ENCODE results near the gene TMPRSS13. TPM values are rescaled to one million over a fixed set of nuclear protein-coding genes. Genes with fewer than 3 reads are reported as not detected.

Gene TMPRSS13
- total RNA-seq, 1 donor from 2014 or later: not detected

DNA sequence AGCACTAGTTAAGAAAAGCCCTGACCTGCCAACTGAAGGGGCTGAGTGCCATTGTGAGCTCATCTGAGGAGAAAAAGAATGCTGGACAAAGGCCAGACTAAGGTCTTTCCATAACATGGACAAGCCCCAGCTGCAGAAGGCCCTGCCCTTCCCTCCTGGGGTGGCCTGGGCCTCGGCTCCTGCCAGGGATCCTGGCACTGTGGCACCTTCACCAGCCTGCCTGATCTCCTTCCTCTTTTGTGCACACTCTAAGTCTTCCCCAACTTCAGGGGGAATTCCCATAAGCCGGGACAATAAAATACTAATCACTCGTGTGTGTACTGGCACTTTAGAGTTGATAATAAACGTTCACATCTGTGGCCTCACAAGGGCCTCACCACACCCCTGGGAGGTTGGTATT is 9.9 kb downstream of the TMPRSS13 start:
- TF ChIP-seq, protein P1, sequence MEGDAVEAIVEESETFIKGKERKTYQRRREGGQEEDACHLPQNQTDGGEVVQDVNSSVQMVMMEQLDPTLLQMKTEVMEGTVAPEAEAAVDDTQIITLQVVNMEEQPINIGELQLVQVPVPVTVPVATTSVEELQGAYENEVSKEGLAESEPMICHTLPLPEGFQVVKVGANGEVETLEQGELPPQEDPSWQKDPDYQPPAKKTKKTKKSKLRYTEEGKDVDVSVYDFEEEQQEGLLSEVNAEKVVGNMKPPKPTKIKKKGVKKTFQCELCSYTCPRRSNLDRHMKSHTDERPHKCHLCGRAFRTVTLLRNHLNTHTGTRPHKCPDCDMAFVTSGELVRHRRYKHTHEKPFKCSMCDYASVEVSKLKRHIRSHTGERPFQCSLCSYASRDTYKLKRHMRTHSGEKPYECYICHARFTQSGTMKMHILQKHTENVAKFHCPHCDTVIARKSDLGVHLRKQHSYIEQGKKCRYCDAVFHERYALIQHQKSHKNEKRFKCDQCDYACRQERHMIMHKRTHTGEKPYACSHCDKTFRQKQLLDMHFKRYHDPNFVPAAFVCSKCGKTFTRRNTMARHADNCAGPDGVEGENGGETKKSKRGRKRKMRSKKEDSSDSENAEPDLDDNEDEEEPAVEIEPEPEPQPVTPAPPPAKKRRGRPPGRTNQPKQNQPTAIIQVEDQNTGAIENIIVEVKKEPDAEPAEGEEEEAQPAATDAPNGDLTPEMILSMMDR (IDR thresholded peaks at IDR 0.05): no peak
- H3K36me3 Mint-ChIP-seq (ENCODE audit: unreplicated experiment): no peaks in the 10 kb centered on the region
- H3K4me1 Mint-ChIP-seq (ENCODE audit: unreplicated experiment): no peaks in the 10 kb centered on the region
- no peaks in the 10 kb centered on the region for H3K9me3 Mint-ChIP-seq (ENCODE audit: unreplicated experiment)
- no peak overlapping the region for H3K4me3 Mint-ChIP-seq (ENCODE audit: unreplicated experiment)
- H3K27me3 Mint-ChIP-seq (ENCODE audit: unreplicated experiment): peaks cover 16% of the 10 kb centered on the region
- H3K27ac Mint-ChIP-seq (ENCODE audit: unreplicated experiment): no peak overlapping the region
- no peak for DNase-seq (ENCODE audit: extremely low spot score, unreplicated experiment)

DNA sequence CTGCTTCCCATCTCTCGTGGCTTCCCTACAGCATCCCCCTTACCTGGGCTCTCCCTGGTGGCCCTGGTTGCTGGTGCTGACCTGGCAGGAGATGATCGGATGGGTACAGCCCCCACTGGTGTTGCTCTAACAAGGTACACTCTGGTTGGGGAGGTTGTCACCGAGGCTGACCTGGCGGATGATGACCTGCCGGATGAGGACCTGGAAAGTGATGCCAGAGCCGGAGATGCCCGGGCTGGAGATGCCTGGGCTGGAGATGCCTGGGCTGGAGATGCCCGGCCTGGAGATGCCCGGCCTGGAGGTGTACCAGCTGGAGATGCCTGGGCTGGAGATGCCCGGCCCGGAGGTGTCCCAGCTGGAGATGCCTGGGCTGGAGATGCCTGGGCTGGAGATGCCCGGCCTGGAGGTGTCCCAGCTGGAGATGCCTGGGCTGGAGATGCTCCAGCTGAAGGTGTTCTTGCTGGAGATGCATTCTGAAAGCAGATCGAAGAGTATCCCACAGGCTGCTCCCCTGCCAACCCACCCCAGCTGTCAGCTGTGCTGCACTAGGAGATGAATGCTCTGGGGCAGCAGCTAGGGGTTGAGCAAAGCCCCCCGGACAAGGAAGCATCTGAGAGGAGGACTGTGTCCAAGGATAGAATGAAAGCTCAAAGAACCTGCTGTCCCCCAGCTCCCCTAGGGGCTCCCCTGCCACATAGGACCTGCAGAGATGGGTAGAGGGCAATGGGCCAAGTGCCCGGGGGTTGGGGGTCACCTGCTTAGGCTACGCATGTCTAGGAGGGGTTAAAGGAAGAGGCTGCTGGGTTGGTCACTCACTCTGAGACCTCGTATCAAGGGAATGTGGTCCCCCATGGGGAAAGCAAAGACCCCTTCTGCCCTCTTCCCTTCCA is 10.6 kb downstream of the TMPRSS13 start:
- peaks cover 22% of the 10 kb centered on the region for H3K27me3 Mint-ChIP-seq (ENCODE audit: unreplicated experiment)
- H3K9me3 Mint-ChIP-seq (ENCODE audit: unreplicated experiment): no peaks in the 10 kb centered on the region
- H3K4me3 Mint-ChIP-seq (ENCODE audit: unreplicated experiment): no peak overlapping the region
- no peak for DNase-seq (ENCODE audit: extremely low spot score, unreplicated experiment)
- TF ChIP-seq, protein P1 (IDR thresholded peaks at IDR 0.05): no peak
- H3K36me3 Mint-ChIP-seq (ENCODE audit: unreplicated experiment): no peaks in the 10 kb centered on the region
- H3K27ac Mint-ChIP-seq (ENCODE audit: unreplicated experiment): no peak overlapping the region
- no peaks in the 10 kb centered on the region for H3K4me1 Mint-ChIP-seq (ENCODE audit: unreplicated experiment)

DNA sequence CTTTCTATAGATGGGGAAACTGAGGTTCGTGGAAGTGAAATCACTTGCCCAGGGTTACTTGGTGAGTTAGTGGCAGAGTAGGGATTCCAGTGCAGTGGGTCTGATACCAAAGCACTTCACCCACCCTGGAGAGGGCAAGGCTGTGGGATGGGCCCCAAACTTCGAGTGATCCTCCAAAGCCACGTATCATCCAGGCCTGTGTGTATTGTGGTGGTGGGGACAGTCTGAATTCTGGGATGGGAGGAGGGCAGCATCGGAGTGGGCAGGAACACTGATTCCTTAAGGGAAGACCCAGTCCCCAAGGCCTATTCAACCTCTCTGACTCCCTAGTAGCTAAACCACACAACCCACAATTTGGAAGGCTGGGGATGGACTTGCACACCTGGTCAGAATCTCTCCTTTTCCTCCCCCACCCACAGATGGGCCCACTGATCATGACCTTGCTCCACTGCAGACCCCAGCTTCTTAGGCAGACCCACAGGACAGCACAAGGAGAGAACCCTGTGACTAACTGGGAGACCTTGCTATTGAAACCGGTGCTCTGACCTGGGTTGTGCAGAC is 11.5 kb downstream of the TMPRSS13 start:
- Mint-ChIP-seq H3K36me3 (ENCODE audit: unreplicated experiment) (no peaks in the 10 kb centered on the region), H3K27me3 (ENCODE audit: unreplicated experiment) (peaks cover 31% of the 10 kb centered on the region), H3K27ac (ENCODE audit: unreplicated experiment) (no peak overlapping the region), H3K9me3 (ENCODE audit: unreplicated experiment) (no peaks in the 10 kb centered on the region), H3K4me1 (ENCODE audit: unreplicated experiment) (no peaks in the 10 kb centered on the region), H3K4me3 (ENCODE audit: unreplicated experiment) (no peak overlapping the region)
- TF ChIP-seq, protein P1 (IDR thresholded peaks at IDR 0.05): no peak
- DNase-seq (ENCODE audit: extremely low spot score, unreplicated experiment): no peak

DNA sequence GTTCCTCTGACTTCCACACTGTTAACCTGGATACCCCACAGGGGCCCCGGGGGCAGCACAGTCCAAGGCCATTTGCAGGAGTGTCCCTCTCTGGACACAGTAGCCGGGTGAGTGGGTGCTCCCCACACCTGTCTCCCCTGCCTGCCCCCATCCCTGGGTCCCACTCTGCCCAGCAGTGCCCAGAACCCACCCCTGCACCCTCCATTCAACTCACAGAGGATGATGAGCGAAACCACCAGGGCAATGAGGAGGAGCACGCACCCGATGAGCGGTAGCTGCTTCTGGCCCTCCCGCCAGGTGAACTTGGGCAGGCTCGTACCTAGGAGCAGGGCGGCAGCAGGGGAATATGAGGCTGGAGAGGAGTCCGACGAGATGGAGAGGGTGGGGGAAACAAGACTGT is 12.2 kb downstream of the TMPRSS13 start:
- Mint-ChIP-seq H3K36me3 (ENCODE audit: unreplicated experiment) (no peaks in the 10 kb centered on the region), H3K27ac (ENCODE audit: unreplicated experiment) (no peak overlapping the region), H3K4me1 (ENCODE audit: unreplicated experiment) (no peaks in the 10 kb centered on the region), H3K27me3 (ENCODE audit: unreplicated experiment) (peaks cover 38% of the 10 kb centered on the region), H3K9me3 (ENCODE audit: unreplicated experiment) (no peaks in the 10 kb centered on the region), H3K4me3 (ENCODE audit: unreplicated experiment) (no peak overlapping the region)
- no peak for DNase-seq (ENCODE audit: extremely low spot score, unreplicated experiment)
- TF ChIP-seq, protein P1 (IDR thresholded peaks at IDR 0.05): no peak

DNA sequence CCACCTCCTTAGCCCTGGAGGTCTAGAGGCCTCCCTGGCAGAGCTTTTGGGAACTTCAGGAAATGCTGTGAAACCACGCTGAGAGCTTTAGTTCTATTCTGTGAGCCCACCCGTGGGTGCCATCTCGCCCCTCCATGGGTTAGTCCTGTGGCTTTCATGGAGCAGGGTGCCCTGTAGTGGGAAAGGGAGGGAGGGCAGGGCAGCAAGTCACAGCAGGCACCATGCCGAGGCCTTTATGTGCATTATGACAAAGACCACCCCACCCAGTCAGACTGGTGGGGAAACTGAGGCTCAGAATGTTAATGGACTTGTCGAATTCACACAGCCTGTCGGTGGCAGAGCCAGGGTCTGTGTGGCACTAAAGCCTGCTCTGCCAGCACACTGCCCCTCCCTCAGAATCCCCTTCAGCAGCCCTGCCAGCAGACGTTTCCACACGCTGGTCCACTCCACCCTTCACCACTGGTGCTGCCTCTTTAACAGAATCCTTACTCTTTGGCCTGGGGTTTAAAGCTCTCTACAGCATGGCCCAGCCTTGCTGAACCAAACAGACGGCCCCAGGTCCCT is 13.4 kb downstream of the TMPRSS13 start:
- H3K36me3 Mint-ChIP-seq (ENCODE audit: unreplicated experiment): no peaks in the 10 kb centered on the region
- peaks cover 40% of the 10 kb centered on the region for H3K27me3 Mint-ChIP-seq (ENCODE audit: unreplicated experiment)
- no peak for DNase-seq (ENCODE audit: extremely low spot score, unreplicated experiment)
- H3K9me3 Mint-ChIP-seq (ENCODE audit: unreplicated experiment): no peaks in the 10 kb centered on the region
- no peak overlapping the region for H3K4me3 Mint-ChIP-seq (ENCODE audit: unreplicated experiment)
- H3K4me1 Mint-ChIP-seq (ENCODE audit: unreplicated experiment): no peaks in the 10 kb centered on the region
- TF ChIP-seq, protein P1 (IDR thresholded peaks at IDR 0.05): no peak
- H3K27ac Mint-ChIP-seq (ENCODE audit: unreplicated experiment): no peak overlapping the region

Measured in osteocyte (in vitro differentiated cells).